BLaER1 treated with 17β-estradiol and CSF1 and Interleukin-3, amounts not matched to agents 10 nM and 100 nM (cell line): ENCODE results near the gene CELSR1.
"Not testable (repeated sequence)": the region's sequence is repeated elsewhere in the genome, so short reads cannot be mapped to it uniquely, and the experiment has no call there.

Source experiments
- H3K27ac ChIP-seq, 11 experiments: shearing (Covaris generic); formaldehyde crosslinking; 2 replicates each; pipeline ENCODE4 v1.8.1; 2022
- H3K27me3 ChIP-seq, 11 experiments: shearing (Covaris generic); formaldehyde crosslinking; 2 replicates each; pipeline ENCODE4 v1.8.1; 2022
- H3K36me3 ChIP-seq, 11 experiments: shearing (Covaris generic); formaldehyde crosslinking; 2 replicates each; pipeline ENCODE4 v1.8.1; 2022
- H3K4me1 ChIP-seq, 10 experiments: shearing (Covaris generic); formaldehyde crosslinking; 2 replicates each; pipeline ENCODE4 v1.8.1; 2022
- H3K4me2 ChIP-seq, 11 experiments: shearing (Covaris generic); formaldehyde crosslinking; 2 replicates each; pipeline ENCODE4 v1.8.1; 2022
- H3K4me3 ChIP-seq, 10 experiments: shearing (Covaris generic); formaldehyde crosslinking; 2 replicates each; pipeline ENCODE4 v1.8.1; 2022
- H3K9ac ChIP-seq, 11 experiments: shearing (Covaris generic); formaldehyde crosslinking; 2 replicates each; pipeline ENCODE4 v1.8.1; 2022
- H3K9me3 ChIP-seq, 11 experiments: shearing (Covaris generic); formaldehyde crosslinking; replicated peaks in 1 of 11; 2 replicates each; pipeline ENCODE4 v1.8.1; 2022
- H4K20me1 ChIP-seq, 11 experiments: shearing (Covaris generic); formaldehyde crosslinking; 2 replicates each; pipeline ENCODE4 v1.8.1; 2022
- Cebpa-rat ChIP-seq, 11 experiments: shearing (Covaris generic); IDR thresholded peaks; 2 replicates each; pipeline ENCODE4 v1.8.1; 2022

The CELSR1 gene

GRCh38 chr22:46317646-46318045 is 219.8 kb downstream of the CELSR1 start:
- Histone ChIP-seq H3K4me3 (no peak overlapping the region), H3K4me1 (no peaks in the 10 kb centered on the region), H3K36me3 (peaks cover 13 to 100% (median 96%) of the 10 kb centered on the region in 11 experiments; a peak in 21 of 22 replicates), H3K9me3 (no peaks in the 10 kb centered on the region), H3K4me2 (no peak overlapping the region), H3K27me3 (no peaks in the 10 kb centered on the region), H3K27ac (no peak overlapping the region), H3K9ac (no peak overlapping the region; a peak in 2 of 22 replicates), H4K20me1 (peaks cover 0 to 81% (median 48%) of the 10 kb centered on the region in 11 experiments; a peak in 15 of 22 replicates)
- no peak for TF ChIP-seq Cebpa-rat (IDR thresholded peaks at IDR 0.05)

GRCh38 chr22:46315976-46316375 is 221.4 kb downstream of the CELSR1 start:
- no peak overlapping the region for H3K4me2 ChIP-seq
- H3K9ac ChIP-seq: no peak overlapping the region
- H3K4me1 ChIP-seq: no peaks in the 10 kb centered on the region
- H3K9me3 ChIP-seq: no peaks in the 10 kb centered on the region
- H4K20me1 ChIP-seq: peaks cover 0 to 79% (median 40%) of the 10 kb centered on the region in 11 experiments; a peak in 15 of 22 replicates
- no peak overlapping the region for H3K4me3 ChIP-seq
- H3K27me3 ChIP-seq: no peaks in the 10 kb centered on the region
- H3K27ac ChIP-seq: no peak overlapping the region
- no peak for TF ChIP-seq Cebpa-rat (IDR thresholded peaks at IDR 0.05)
- peaks cover 13 to 100% (median 96%) of the 10 kb centered on the region in 11 experiments; a peak in 21 of 22 replicates for H3K36me3 ChIP-seq

- peaks cover 4 to 100% (median 96%) of the 10 kb centered on the region in 11 experiments; a peak in 21 of 22 replicates for H3K36me3 ChIP-seq
- not testable (repeated sequence) for H3K9ac ChIP-seq, H3K4me2 ChIP-seq, H3K27ac ChIP-seq, H3K27me3 ChIP-seq, H3K4me3 ChIP-seq, H3K4me1 ChIP-seq, H3K9me3 ChIP-seq
- peaks cover 0 to 79% (median 48%) of the 10 kb centered on the region in 11 experiments; a peak in 15 of 22 replicates for H4K20me1 ChIP-seq
Observed at GRCh38 chr22:46312848-46313247, 224.6 kb downstream of the CELSR1 start.

DNA sequence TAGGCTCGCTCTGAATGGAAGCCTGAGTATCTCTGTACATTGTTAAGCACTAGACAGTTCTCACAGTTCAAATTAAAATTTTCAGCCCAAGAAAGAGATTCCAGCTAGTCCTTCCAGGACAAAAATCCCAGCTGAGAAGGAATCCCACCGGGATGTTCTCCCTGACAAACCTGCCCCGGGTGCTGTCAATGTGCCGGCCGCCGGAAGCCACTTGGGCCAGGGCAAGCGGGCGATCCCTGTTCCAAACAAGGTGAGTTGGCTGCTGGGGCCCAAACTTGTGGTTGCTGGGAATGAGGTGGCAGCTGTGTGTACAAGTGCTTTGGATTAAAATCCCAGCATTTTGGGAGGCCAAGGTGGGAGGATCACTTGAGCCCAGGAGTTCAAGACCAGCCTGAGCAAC is 225.4 kb downstream of the CELSR1 start:
- Histone ChIP-seq H3K27me3 (no peaks in the 10 kb centered on the region), H4K20me1 (peaks cover 0 to 80% (median 50%) of the 10 kb centered on the region in 11 experiments; a peak in 15 of 22 replicates), H3K27ac (no peak overlapping the region), H3K4me3 (no peak overlapping the region), H3K36me3 (peaks cover 0 to 100% (median 96%) of the 10 kb centered on the region in 11 experiments; a peak in 21 of 22 replicates), H3K4me1 (peaks cover 0 to 6% (median 0%) of the 10 kb centered on the region in 10 experiments; a peak in 1 of 20 replicates), H3K9me3 (no peaks in the 10 kb centered on the region), H3K9ac (no peak overlapping the region), H3K4me2 (no peak overlapping the region)
- no peak for TF ChIP-seq Cebpa-rat (IDR thresholded peaks at IDR 0.05)
